Measurements from ENCODE around the gene DLGAP4.

The DLGAP4 gene

GRCh38 chr20:36481380-36482043, 175.4 kb downstream of the DLGAP4 start:
- DNase-seq, result no peak

GRCh38 chr20:36482044-36482473, 175.9 kb downstream of the DLGAP4 start:
- DNase-seq, result no peak

GRCh38 chr20:36483209-36483918, 177.2 kb downstream of the DLGAP4 start:
- no peak for DNase-seq

GRCh38 chr20:36483919-36484808, 178.0 kb downstream of the DLGAP4 start:
- DNase-seq, result no peak

GRCh38 chr20:36485286-36485685, 179.1 kb downstream of the DLGAP4 start:
- DNase-seq, result no peak

GRCh38 chr20:36487069-36487468, 180.9 kb downstream of the DLGAP4 start:
- DNase-seq, result no peak

DNA sequence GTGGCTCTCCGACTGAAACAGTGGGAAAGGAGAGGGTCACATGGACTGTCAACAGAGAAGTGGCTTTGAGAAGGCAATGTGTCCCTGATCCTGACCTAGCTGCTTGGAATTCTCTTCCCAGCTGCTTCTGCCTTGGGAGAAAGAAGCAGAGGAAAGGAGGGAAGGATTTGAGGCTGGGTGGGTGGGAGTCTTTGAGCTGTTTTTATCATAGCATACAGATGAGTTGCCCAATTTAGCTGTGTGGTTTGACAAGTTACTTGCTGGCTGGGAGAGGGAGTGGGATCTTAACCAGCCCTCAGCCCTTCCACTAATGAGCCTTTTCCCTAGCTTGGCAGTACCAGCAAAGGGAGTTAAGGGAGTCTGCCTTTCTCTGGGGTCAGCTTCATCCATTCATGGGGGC, 184.1 kb downstream of the DLGAP4 start:
- no peak for DNase-seq

DNA sequence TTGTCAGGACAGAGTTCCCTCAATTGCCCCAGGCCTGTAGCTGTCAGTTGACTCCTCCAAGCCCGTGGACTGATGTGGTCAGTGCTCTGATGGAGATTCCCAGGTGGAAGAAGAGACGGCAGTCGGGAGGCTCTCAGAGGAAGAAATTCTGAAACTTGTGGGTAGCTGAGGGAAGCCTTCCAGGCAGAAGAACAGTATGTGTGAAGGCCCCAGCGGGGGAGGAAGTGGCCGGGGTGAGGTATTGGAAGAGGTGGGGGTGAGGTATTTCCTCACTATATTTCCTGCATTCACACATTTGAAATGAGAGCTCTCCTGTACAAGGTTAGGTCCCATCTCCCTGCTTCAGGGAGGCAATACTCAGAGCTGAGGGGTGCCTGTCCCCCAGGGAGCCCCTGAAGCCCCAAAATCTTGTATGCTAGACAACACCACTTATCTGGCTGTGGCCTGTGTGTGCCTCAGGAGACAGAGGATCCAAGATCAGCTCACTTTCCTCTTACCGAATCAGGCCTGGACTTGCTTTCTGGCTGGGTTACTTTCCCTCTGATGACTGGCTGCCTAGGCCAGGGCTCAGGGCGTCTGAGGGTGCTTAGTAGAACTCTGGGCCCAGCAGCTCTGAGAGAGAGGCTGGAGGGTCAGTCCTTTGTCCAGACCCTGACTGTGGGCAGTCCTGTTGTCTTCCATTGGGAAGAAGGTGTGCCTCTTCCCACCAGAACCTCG, 185.9 kb downstream of the DLGAP4 start:
- peak; percentile 68 to 71 for DNase-seq

- DNase-seq, result peak in 1 of 2 experiments; percentile 32
Observed at GRCh38 chr20:36493051-36493800, 187.1 kb downstream of the DLGAP4 start.

- DNase-seq, result no peak
Observed at GRCh38 chr20:36493801-36494114, 187.6 kb downstream of the DLGAP4 start.

DNA sequence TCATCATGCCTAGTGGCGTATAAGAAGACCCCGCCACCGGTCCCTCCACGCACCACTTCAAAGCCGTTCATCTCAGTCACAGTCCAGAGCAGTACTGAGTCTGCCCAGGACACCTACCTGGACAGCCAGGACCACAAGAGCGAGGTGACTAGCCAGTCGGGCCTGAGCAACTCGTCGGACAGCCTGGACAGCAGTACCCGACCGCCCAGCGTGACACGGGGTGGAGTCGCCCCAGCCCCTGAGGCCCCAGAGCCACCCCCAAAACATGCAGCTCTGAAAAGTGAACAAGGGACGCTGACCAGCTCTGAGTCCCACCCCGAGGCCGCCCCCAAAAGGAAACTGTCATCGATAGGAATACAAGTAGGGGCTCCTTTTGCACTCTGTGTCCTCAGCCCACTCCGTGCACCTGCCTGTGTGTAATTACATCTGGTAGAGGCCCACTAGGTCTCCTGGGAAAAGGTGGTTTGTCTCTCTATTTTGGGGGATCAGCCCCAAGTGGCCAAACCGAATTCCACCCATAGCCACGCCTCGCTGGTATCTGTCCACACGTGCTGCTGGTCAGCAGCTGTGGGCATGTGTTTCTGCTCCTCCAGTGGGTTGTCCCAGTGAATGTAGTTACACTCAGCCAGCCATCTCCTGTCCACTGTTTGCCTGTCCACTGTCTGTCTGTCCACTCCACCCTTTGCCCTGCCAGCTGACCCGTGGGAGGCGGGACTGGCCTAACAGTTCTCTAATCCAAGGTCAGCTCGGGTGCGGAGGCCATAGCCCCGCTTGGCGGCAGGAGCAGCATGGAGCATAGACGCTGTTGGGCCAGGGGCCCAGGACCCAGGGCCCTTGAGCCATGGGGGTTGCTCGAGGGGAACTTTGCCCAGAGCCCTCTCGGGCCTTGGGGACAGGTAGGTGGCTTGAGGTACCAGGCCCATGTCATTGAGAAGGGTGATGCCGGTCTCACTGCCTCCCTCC, 190.8 kb downstream of the DLGAP4 start:
- no peak for DNase-seq

DNA sequence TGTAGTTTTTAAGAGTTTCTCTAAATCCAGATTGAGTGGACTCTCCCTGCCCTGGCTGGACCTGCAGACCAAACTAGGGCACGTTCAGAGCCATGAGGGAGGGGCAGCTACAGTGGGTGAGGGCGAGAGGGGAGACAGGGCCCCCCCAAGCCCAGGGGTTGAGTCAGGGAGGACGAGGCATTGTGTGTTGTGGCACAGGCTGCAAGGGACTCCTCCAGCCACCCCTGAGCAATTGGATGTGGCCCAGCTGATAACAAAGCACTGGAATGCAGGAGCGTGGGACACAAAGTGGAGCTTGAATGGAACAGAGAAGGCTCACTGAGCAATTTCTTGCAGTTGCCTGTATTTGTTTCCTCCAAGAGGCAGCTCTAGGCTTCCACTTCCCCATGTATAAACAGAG, 191.7 kb downstream of the DLGAP4 start:
- DNase-seq, result no peak

DNA sequence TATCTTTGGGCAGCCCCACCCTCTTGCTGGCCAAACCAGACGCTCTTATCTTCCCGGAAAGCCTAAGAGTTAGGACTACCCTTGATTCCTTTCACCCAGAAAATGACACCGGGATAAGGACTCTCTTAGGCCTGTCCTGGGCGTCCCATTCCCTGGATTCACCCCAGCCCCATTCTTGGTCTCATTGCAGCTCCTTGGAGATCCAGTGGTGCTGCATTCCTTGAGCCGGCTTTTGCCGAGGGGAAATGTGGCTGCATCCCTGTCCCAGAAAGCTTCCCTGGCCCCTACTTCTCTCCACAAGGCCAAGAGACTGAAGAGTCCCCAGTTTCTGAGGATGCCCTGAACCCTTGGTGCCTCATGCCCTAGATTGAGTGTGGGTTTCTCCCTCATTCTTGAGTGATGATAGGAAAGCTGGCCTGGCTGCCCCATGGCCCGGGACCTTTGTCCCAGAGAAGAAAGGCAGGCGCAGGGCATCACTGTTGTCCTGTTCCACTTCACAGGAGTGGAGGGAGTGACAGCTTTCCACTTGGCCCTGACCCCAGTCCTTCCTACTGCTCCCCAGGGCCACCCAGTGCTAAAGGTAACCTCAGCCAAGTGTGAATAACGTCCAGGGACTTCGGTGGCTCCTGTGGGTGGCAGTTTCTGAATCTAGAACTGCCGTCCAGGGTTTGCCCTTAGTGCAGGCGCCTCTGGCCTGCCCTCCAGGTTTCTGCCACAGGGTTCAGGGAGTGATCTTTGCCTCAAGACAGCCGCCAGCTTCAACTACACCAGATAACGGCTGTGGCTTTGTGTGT, 192.4 kb downstream of the DLGAP4 start:
- DNase-seq, result no peak

- DNase-seq, result no peak
Observed at GRCh38 chr20:36499211-36499610, 193.1 kb downstream of the DLGAP4 start.

GRCh38 chr20:36499723-36500501, 193.8 kb downstream of the DLGAP4 start:
- no peak for DNase-seq

DNA sequence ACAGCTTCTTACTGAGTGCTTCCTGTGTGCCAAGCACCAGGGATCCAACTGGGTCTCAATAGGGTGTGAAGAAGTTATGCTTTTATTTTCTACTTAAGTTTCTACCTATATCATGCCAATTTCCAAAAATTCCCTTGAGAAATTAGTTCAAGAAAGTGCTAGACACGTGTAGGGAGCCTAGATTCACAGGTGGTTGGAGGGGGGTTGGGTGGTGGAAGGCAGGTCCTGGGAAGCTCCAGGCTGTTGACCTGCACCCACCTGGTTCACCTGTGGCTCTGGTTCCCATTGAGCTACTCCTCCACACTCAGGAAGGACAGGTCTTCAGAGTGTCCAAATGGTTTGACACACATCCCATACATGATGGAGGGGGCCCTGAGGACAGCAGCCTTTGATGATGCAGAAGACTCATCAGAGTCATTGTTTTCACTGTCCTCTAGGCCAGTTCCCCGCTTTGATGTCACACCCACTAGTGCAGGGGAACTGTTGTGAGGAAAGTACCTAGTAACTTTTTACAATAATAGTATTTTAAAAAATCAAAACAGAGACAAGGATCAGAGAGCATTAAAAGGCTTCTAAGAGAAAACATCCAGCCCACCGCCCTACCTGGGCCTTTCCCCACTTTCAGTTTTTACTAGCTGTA, 195.3 kb downstream of the DLGAP4 start:
- DNase-seq, result no peak

DNA sequence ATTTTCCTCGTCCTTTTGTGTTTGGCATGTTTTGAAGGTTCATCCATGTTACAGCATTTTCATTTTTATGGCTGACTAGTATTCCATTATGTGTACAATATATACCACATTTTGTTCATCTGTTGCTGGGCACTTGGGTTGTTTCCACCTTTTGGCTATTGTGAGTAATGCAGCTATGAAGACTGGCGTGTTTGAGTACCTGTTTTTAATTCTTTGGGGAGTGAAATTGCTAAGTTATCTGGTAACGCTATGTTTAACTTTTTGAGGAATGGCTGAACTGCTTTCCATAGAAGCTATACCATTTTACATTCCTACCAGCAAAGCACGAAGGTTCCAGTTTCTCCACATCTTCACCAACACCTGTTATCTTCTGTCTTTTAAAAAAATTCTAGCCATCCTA, 198.2 kb downstream of the DLGAP4 start:
- DNase-seq, result no peak

GRCh38 chr20:36506253-36506652, 200.1 kb downstream of the DLGAP4 start:
- no peak for DNase-seq

- no peak for DNase-seq
Observed at GRCh38 chr20:36507746-36508145, 201.6 kb downstream of the DLGAP4 start.

Data from activated T-cell treated with anti-CD3 and anti-CD28 coated beads, Interleukin-2, amount 50 U/mL, for 48 hours (primary cell).